ENCODE data around the gene C5orf24. TPM values are rescaled to one million over a fixed set of nuclear protein-coding genes. Genes with fewer than 3 reads are reported as not detected.
A peak's percentile ranks its signal among the peaks of the same experiment; 100 is the strongest.
"Not testable (repeated sequence)": the region's sequence is repeated elsewhere in the genome, so short reads cannot be mapped to it uniquely, and the experiment has no call there.

Gene C5orf24
- total RNA-seq, 1 donor from 2014 or later: 90.5 TPM

DNA sequence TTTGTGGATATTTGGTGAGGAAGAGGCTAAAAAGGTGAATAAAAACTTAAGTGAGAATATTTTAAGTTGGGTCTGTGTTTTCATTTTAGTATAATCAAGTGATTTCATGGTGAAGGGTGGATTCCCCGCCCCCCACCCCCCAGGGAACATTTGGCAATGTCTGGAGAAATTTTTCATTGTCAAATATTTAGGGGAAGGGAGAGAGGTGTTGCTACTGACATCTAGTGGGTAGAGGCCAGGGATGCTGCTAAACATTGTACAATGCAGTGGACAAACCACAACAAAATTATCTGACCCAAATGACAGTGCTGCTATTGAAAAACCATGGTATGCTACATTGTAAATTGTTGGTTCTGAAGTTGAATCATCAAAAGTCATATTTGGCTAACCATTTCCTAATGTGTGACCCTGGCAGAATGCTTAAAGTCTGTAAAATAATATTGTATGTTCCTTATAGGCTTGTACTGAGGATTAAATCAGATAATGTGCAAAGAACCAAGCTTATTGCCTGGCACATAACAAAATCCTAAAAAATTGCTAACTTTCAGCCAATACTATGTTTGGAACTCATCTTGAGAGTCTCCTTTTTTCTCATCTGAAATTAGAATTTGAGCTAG, 5.6 kb downstream of the C5orf24 start:
- no peak for DNase-seq (ENCODE audit: low spot score in 2 of 2)
- FAIRE-seq: no peak

DNA sequence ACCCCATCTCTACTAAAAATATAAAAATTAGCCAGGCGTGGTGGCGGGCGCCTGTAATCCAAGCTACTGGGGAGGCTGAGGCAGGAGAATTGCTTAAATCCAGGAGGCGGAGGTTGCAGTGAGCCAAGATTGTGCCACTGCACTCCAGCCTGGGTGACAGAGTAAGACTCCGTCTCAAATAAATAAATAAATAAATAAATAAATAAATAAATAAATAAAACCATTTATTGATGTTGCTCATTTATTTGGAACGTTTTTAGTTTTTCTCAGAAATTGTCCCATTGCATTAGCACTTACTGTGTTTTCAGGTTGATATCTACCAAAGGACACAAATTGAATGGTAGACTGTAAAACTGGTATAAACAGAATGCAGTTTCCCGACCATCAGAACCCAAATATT, 10.7 kb downstream of the C5orf24 start:
- DNase-seq (ENCODE audit: low spot score in 2 of 2); FAIRE-seq: not testable (repeated sequence)

DNA sequence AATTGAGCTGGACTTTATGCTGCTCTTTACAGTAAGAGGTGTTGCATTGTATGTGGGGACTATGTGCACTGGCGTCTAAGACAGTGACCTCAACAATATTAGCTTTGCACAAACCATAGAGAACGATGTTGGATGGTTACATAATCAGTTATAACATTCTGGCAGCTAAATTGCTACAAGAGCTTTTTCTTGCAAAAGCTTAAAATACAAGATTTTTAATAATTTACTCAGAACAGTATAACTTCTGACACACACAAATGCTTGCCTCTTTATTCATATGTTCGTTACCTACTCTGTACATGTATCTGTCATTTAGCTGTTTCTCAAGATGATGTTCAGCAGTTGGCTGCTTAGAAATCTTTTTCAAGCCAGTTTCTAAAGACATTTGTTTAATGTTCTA, 11.6 kb downstream of the C5orf24 start:
- no peak for DNase-seq (ENCODE audit: low spot score in 2 of 2)
- FAIRE-seq: no peak

DNA sequence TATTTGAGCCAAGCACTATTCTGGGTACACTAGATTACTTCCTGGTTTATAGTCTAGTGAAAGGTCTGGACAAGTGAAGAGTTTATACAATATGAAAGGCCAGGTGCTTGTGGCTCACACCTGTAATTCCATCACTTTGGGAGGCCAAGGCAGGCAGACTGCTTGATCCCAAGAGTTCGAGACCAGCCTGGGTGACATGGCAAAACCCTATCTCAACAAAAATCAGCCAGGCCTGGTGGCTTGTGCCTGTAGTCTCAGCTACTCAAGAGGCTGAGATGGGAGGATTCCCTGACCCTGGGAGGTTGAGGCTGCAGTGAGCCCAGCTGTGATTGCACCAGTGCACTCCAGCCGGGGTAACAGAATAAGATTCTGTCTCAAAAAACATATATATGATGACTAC, 18.9 kb downstream of the C5orf24 start:
- DNase-seq (ENCODE audit: low spot score in 2 of 2) (no peak), FAIRE-seq (no peak)

DNA sequence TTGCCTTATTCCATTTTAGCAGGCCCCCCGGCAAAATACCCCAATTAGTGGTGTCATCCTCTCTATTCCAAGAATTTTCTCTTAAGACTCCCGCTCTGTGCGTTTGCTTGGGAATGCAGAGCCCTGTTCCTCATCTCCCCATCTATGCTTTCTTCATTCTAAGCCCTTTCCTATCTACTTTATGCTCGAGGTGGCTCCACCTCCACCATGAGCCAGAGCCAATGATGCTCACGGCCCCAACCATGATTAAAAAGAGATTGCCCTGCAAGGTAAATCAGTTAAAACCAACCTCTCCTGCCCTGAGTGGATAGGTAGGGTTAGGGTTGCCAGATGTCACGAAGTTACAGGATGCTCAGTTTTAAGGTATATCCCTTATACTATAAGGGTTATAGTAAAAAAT, 27.7 kb downstream of the C5orf24 start:
- DNase-seq (ENCODE audit: low spot score in 2 of 2) (no peak), FAIRE-seq (no peak)

DNA sequence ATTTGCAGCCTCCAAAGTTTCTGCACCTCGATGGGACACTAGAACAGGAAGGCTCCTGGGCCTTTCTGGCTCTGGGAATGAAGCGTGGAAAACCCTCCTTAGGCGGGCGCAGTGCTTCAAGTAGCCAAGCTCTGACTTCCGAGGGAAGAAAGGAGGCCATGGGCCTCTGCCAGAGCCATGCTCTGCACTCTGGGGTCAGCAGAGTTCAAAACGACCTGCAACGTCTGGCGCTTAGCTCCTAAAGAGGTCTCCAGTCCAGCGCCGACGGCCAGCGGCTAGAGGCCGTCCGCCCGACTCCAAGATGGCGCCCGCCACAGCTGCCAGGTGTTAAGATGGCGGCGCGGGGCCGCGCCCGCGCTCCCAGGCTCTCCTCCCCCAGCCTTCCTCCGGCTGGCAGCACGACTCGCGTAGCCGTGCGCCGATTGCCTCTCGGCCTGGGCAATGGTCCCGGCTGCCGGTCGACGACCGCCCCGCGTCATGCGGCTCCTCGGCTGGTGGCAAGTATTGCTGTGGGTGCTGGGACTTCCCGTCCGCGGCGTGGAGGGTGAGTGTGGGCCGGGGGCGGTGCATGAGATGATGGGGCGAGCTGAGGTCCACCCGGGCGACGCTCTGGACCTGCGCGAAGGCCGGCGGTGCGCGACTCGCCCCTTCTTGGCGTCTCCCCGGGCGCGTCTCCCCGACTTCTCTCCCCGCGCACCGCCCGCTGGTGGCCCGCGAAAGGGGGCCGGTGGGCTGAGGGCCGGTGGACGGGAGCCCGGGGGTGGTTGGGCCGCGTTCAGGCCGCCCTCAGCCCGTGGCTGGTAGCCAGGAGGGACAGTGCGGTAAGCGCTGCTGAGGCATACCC, 28.4 kb downstream of the C5orf24 start, which contains the start of gene TXNDC15:
Gene TXNDC15 (plus strand): TSS at position 385 of the 844 bp plus-strand sequence. CDS start 57 bp downstream, at position 442.
- FAIRE-seq (no peak), DNase-seq (ENCODE audit: low spot score in 2 of 2) (peak; percentile 84 to 88)

DNA sequence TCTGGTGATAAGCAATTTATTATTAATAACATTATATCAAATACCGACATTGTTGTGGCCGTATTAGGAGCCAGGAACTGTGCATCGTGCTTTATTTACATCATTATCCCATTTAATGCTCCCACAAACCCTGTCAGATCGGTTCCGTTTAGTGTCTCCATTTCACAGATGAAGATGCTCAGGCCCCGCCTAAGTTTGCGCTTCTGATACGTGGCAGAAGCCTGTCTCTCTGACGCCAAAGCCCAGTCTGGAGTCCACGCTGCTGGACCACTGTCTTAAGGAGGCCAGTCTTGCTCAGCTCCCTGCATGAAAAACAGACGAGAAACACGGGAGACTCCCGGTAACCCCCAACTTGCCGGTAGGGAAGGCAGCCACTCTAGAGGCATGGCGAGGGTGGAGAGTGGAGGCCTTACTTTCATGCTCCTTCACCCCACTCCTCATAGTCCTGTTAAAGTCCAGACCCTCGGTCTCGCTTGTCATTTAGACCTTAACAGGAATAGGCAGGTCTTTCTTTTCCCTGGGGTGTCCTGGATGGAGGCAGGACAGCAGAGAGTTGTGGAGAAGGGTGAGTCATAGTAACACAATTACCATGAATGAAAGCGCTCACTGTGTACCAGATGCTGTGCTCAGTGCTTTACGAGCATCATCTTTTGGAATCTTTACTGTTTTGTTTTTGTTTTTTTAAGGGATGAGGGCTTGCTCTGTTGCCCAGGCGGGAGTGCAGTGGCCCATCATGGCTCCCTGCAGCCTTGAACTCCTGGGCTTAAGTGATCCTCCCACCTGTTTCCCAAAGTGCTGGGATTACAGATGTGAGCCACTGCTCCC, 29.3 kb downstream of the C5orf24 start:
- FAIRE-seq: no peak

DNA sequence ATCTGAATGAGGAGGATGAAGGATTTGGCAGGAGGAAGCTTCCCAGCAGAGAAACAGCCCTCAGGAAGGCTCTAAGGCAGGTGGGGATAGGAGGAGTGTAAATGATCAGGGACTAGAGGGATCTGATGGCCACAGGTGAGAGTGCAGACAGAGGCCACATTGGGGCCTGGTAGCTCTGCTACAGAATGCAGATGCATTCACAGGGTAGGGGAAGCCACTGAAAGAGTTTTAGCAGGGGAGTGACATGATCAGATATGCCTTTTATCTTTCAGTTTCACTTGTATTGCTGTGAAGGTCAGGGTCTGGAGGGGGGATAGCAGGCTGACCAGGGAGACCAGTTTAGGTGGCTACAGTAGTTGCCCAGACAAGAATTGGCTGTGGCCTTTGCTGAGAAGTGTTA, 31.4 kb downstream of the C5orf24 start:
- FAIRE-seq: no peak
- no peak for DNase-seq (ENCODE audit: low spot score in 2 of 2)

More for the DNA sequence above, 29.3 kb downstream of the C5orf24 start:
- DNase-seq (ENCODE audit: low spot score in 2 of 2): peak; percentile 65 to 75

DNA sequence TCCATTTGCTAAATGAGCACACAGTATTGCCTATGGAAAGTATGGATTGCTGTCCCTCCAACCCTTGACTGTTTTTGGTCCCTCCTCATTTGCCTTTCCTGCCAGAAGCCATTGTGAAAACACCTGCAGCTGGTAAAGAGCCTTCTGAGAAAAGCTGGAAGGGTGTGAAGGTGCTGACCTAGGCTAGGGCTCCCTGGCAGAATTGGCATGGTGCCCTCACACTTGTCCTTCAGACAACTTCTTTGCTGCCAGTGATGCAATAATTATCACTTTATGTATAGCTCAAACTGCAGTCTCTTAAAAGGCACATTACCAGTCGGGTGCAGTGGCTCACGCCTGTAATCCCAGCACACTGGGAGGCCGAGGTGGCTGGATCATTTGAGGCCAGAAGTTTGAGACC, 32.6 kb downstream of the C5orf24 start:
- no peak for FAIRE-seq

DNA sequence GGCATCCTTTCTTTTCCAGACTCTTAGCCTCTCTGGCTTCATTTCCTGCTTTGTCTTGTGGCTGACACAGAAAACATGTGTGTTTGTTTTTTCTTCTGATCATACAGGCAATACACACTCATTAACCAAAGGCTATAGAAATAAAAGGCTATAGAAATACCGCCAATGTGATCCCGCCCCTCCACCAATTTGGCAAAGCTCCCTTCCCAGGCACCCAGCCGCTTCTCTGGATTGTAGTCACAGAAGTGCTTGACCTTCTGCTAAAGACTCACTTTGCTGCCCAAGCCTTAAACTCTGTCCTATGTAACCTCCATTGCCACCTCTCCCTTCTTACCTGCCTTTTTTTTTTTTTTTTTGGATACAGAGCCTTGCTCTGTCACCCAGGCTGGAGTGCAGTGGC, 33.7 kb downstream of the C5orf24 start:
- FAIRE-seq (no peak), DNase-seq (ENCODE audit: low spot score in 2 of 2) (no peak)

More for the DNA sequence above, 32.6 kb downstream of the C5orf24 start:
- DNase-seq (ENCODE audit: low spot score in 2 of 2): no peak

DNA sequence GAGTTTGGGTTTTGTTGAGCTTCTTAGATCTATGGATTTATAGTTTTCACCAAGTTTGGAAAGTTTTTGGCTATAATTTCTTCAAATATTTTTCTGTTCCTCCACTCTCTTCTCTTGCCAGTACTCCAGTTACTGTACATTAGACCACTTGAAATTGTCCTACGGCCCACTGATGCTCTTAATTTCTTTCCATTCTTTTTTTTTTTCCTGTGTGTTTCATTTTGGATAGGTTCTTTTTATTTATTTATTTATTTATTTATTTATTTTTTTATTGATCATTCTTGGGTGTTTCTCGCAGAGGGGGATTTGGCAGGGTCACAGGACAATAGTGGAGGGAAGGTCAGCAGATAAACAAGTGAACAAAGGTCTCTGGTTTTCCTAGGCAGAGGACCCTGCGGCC, 35.2 kb downstream of the C5orf24 start:
- not testable (repeated sequence) for FAIRE-seq; DNase-seq (ENCODE audit: low spot score in 2 of 2)

DNA sequence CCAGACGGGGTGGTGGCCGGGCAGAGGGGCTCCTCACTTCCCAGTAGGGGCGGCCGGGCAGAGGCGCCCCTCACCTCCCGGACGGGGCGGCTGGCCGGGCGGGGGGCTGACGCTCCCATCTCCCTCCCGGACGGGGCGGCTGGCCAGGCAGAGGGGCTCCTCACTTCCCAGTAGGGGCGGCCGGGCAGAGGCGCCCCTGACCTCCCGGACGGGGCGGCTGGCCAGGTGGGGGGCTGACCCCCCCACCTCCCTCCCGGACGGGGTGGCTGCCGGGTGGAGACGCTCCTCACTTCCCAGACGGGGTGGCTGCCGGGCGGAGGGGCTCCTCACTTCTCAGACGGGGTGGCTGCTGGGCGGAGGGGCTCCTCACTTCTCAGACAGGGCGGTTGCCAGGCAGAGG, 35.9 kb downstream of the C5orf24 start:
- FAIRE-seq; DNase-seq (ENCODE audit: low spot score in 2 of 2): not testable (repeated sequence)

DNA sequence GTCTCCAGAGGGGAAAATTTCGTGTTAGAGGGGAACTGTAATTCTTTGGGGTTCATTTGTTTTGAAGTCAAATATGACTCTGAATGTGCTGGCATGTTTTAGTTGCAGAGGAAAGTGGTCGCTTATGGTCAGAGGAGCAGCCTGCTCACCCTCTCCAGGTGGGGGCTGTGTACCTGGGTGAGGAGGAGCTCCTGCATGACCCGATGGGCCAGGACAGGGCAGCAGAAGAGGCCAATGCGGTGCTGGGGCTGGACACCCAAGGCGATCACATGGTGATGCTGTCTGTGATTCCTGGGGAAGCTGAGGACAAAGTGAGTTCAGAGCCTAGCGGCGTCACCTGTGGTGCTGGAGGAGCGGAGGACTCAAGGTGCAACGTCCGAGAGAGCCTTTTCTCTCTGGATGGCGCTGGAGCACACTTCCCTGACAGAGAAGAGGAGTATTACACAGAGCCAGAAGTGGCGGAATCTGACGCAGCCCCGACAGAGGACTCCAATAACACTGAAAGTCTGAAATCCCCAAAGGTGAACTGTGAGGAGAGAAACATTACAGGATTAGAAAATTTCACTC, 41.9 kb downstream of the C5orf24 start:
- no peak for DNase-seq (ENCODE audit: low spot score in 2 of 2)
- no peak for FAIRE-seq

DNA sequence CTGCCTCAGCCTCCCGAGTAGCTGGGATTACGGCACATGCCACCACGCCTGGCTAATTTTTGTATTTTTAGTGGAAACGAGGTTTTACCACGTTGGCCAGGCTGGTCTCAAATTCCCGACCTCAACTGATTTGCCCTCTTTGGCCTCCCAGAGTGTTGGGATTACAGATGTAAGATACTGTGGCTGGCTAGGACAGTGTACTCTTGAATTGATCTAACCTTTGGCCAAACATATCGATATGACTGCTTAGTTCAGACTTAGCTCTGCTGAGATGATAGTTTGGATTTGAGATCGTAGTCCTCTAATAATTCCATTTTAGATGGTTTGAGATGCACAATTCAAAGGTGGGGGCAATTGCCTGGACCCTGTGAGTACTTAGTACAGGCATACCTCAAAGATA, 43.6 kb downstream of the C5orf24 start:
- no peak for FAIRE-seq
- no peak for DNase-seq (ENCODE audit: low spot score in 2 of 2)

DNA sequence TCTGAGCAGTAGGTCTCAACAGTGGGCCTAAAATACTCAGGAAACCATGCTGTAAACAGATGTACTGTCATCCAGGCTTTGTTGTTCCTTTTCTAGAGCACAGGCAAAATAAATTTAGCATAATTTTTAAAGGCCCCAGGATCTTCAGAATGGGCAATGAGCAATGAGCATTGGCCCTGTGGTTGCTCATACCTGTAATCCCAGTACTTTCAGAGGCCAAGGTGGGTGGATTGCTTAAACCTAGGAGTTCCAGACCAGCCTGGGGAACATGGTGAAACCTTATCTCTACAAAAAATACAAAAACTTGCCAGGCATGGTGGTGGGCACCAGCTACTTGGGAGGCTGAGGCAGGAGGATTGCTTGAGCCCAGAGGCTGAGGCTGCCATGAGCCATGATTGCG, 45.7 kb downstream of the C5orf24 start:
- DNase-seq (ENCODE audit: low spot score in 2 of 2) (no peak), FAIRE-seq (no peak)

DNA sequence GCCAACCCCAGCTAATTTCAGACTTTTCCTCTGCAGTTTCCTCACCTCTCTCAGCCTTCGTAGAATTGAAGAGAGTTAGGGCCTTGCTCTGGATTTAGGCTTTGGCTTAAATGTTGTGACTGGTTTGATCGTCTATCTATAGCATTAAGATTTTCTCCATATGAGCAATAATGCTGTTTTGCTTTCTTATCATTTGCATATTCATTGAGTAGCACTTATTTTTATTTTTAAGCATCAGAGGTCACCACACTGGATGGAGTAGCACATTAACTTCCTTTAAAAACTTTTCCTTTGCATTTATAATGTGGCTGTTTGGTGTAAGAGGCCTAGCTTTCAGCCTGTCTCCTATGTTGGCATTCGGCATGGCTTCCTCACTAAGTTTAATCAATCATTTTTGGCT, 46.5 kb downstream of the C5orf24 start:
- FAIRE-seq (no peak), DNase-seq (ENCODE audit: low spot score in 2 of 2) (no peak)

DNA sequence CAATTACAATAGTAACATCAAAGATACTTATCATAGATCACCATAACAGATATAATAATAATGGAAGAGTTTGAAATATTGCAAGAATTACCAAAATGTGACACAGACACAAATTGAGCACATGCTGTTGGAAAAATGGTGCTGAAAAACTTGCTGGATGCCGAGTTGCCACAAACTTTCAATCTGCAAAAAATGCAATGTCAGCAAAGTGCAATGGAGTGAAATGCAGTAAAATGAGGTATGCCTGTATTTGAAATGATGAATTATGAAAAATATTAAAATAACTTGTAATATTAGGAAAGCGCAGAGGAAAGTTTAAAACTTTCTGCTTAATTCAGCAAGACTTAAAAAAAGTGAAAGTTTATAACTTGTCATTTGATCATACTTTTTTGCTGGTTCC, 47.2 kb downstream of the C5orf24 start:
- no peak for DNase-seq (ENCODE audit: low spot score in 2 of 2)

DNA sequence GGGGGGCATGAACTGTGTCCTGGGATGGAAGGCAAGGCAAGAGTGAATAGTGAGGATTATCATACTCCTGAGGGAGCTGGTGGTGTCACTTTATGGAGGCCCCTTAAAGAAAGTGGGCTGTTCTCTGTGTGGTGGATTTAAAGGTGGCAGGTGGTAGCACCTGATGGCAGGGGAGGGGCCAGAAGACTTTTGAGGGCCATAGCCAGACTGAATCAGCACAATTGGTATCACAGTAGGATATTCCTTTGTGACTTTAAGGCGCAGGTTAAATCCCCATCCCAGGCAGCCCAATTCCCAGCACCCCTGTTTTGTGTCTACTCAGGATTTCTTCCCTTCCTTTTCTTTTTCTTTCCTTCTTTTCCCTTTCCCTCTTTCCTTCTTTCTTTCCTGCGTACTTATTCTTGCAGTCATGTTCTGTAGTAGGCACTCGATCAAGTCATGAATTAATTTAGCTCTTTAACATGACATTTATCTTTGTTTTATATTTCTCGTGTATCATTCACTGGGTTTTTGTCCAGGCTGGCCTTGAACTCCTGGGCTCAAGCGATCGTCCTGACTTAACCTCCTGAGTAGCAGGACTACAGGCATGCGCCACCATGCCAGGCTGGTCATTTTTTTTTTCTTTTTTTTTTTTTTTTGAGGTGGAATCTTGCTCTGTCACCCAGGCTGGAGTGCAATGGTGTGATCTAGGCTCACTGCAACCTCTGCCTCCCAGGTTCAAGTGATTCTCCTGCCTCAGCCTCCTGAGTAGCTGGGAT, 48.2 kb downstream of the C5orf24 start:
- DNase-seq (ENCODE audit: low spot score in 2 of 2): no peak
- no peak for FAIRE-seq

More for the DNA sequence above, 47.2 kb downstream of the C5orf24 start:
- FAIRE-seq: no peak

DNA sequence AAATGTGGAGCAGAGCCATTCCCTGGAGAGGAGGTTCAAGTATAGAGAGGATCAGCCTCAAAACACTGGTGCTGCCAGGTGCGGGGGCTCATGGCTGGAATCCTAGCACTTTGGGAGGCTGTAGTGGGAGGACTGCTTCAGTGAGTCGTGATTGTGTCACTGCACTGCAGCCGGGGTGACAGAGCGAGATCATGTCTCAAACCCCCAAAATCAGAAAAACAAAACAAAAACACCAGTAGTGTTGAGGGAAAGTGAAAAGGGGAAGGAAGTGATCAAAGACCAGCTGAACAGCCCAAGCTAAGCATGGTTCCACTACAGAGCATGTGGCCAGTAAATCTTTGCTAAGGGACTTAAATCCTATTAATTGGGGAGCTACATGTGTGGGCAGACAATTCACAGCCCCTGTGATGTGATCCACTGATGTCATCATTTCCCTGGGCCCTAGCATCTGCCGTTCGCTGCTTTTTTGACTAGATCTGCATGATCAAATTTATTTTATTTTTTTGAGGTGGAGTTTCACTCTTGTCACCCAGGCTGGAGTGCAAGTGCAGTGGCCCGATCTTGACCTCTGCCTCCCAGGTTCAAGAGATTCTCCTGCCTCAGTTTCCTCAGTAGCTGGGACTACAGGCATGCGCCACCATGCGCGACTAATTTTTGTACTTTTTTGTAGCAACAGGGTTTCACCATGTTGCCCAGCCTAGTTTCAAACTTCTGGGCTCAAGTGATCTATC, 56.5 kb downstream of the C5orf24 start:
- DNase-seq (ENCODE audit: low spot score in 2 of 2): no peak
- FAIRE-seq: no peak
